MCF 10A (cell line): ENCODE results near the gene ZNF841. TPM values are rescaled to one million over a fixed set of nuclear protein-coding genes. Genes with fewer than 3 reads are reported as not detected.
"Not testable (repeated sequence)": the region's sequence is repeated elsewhere in the genome, so short reads cannot be mapped to it uniquely, and the experiment has no call there.

Source experiments
- BruUV-seq: library from RNA; stranded (reverse); fragments of 400-500 nt; replicated peaks from 2 replicates; lab custom pipeline; 2021; lab: Mats Ljungman, UMichigan
- CTCF ChIA-PET: fragments of 300-600 bp; sonication (Branson Sonifier 250); formaldehyde crosslinking; extraction: SDS; loops from one replicate; lab custom pipeline; 2021; ENCODE audit warnings: antibody characterized with exemption, inconsistent platforms; lab: Yijun Ruan, JAX
- POLR2A ChIA-PET: fragments of 300-600, 350-650 bp; sonication (Branson Sonifier 250); formaldehyde crosslinking; extraction: SDS; loops from one replicate; lab custom pipeline; 2020; ENCODE audit warnings: antibody characterized with exemption, inconsistent platforms; lab: Yijun Ruan, JAX
- DNase-seq: peaks from one replicate; pipeline ENCODE4 v3.0.0-alpha.2; 2018; ENCODE audit not compliant: unreplicated experiment
- H3K27ac Mint-ChIP-seq: one replicate; pipeline ENCODE4 v1.8.0; 2022; ENCODE audit warnings: mild to moderate bottlenecking, low read depth, mixed read lengths; ENCODE audit not compliant: unreplicated experiment
- H3K27me3 Mint-ChIP-seq: one replicate; pipeline ENCODE4 v1.8.0; 2022; ENCODE audit warnings: mixed read lengths; ENCODE audit not compliant: insufficient read depth, unreplicated experiment
- H3K36me3 Mint-ChIP-seq: one replicate; pipeline ENCODE4 v1.8.0; 2022; ENCODE audit warnings: mild to moderate bottlenecking, moderate library complexity, mixed read lengths; ENCODE audit not compliant: insufficient read depth, unreplicated experiment
- H3K4me1 Mint-ChIP-seq: one replicate; pipeline ENCODE4 v1.8.0; 2022; ENCODE audit warnings: mixed read lengths; ENCODE audit not compliant: insufficient read depth, unreplicated experiment
- H3K4me3 Mint-ChIP-seq: one replicate; pipeline ENCODE4 v1.8.0; 2022; ENCODE audit warnings: mild to moderate bottlenecking, moderate library complexity, mixed read lengths; ENCODE audit not compliant: unreplicated experiment
- H3K9me3 Mint-ChIP-seq: one replicate; pipeline ENCODE4 v1.8.0; 2022; ENCODE audit warnings: mixed read lengths; ENCODE audit not compliant: unreplicated experiment
- CTCF ChIP-seq: fragments of 200-600 bp; IDR thresholded peaks from one replicate; pipeline ENCODE4 v1.8.0; 2022; ENCODE audit warnings: antibody characterized with exemption, mild to moderate bottlenecking; ENCODE audit not compliant: unreplicated experiment
- intact Hi-C: fragments of 100-400 bp; cut with micrococcal nuclease; formaldehyde crosslinking; loops from 2 replicates; pipeline ENCODE4 v1.14.1; 2022
- total RNA-seq: library from RNA; stranded (reverse); gene quantifications from 2 replicates; pipeline ENCODE4 v1.2.3, GENCODE V29; 2022

ZNF841 gene
- total RNA-seq, 1 experiment from 2014 or later, result 40.9 TPM

GRCh38 chr19:52099497-52100138 is 4.1 kb upstream of the ZNF841 start:
- no peak overlapping the region for H3K4me3 Mint-ChIP-seq
- ChIA-PET POLR2A (interaction anchor here (1.0 kb wide), 2 partner anchors 10 to 41 kb away, joined by 3 read pairs; no protein-coding TSS in a partner anchor), CTCF (interaction anchor here (0.5 kb wide), 1 partner anchor 85 kb away, joined by 3 read pairs; no protein-coding TSS in a partner anchor)
- no peak for TF ChIP-seq CTCF
- intact Hi-C loops, result no loop called here
- no peak overlapping the region for H3K27ac Mint-ChIP-seq
- H3K27me3 Mint-ChIP-seq, result no peaks in the 10 kb centered on the region
- peaks cover 9% of the 10 kb centered on the region for H3K4me1 Mint-ChIP-seq
- H3K9me3 Mint-ChIP-seq, result peaks cover 8% of the 10 kb centered on the region
- no peaks in the 10 kb centered on the region for H3K36me3 Mint-ChIP-seq
- DNase-seq, result no peak
- no TSS peak for BruUV-seq

- H3K4me3 Mint-ChIP-seq, H3K9me3 Mint-ChIP-seq, H3K27ac Mint-ChIP-seq, DNase-seq, CTCF ChIA-PET, intact Hi-C loops, H3K27me3 Mint-ChIP-seq, BruUV-seq: not testable (repeated sequence)
- Mint-ChIP-seq H3K36me3 (peaks cover 20% of the 10 kb centered on the region), H3K4me1 (peaks cover 25% of the 10 kb centered on the region)
- POLR2A ChIA-PET, result interaction anchor here (0.7 to 4.3 kb wide), 5 partner anchors 9 to 87 kb away, joined by 3 to 26 read pairs (median 4); partner anchors contain the start of genes ZNF432 and ZNF616
These were observed 851 bp upstream of the ZNF841 start for GRCh38 chr19:52096416-52096815.

- no TSS peak for BruUV-seq
- intact Hi-C loops, result loop anchor here (2.0 kb wide), 1 partner anchor 46 kb away; the partner anchor contains the start of gene ZNF432
- H3K4me3 Mint-ChIP-seq, result peak overlapping the region; percentile 92
- peaks cover 22% of the 10 kb centered on the region for H3K9me3 Mint-ChIP-seq
- H3K27me3 Mint-ChIP-seq, result no peaks in the 10 kb centered on the region
- POLR2A ChIA-PET, result interaction anchor here (0.8 to 4.3 kb wide), 11 partner anchors 9 to 171 kb away, joined by 3 to 26 read pairs (median 5); partner anchors contain the start of genes PPP2R1A, ZNF432, ZNF614 and ZNF616
- H3K4me1 Mint-ChIP-seq, result peaks cover 25% of the 10 kb centered on the region
- CTCF ChIA-PET, result no interaction called here
- H3K27ac Mint-ChIP-seq, result peak overlapping the region; percentile 93
- H3K36me3 Mint-ChIP-seq, result peaks cover 37% of the 10 kb centered on the region
- peak; percentile 8 for DNase-seq
- TF ChIP-seq CTCF, result no peak
These were observed 937 bp downstream of the ZNF841 start for GRCh38 chr19:52094526-52095130.

GRCh38 chr19:52086481-52086880 is 9.1 kb downstream of the ZNF841 start:
- Mint-ChIP-seq H3K36me3 (peaks cover 100% of the 10 kb centered on the region), H3K27ac (peak overlapping the region; percentile 3), H3K4me3 (no peak overlapping the region), H3K27me3 (no peaks in the 10 kb centered on the region), H3K4me1 (peaks cover 8% of the 10 kb centered on the region), H3K9me3 (peaks cover 43% of the 10 kb centered on the region)
- ChIA-PET CTCF (interaction anchor here (0.6 kb wide), 1 partner anchor 665 kb away, joined by 6 read pairs; no protein-coding TSS in a partner anchor), POLR2A (interaction anchor here (0.7 to 2.1 kb wide), 3 partner anchors 8 to 103 kb away, joined by 3 to 10 read pairs (median 3); partner anchors contain the start of genes PPP2R1A and ZNF841)
- TF ChIP-seq CTCF, result no peak
- intact Hi-C loops, result no loop called here
- BruUV-seq, result no TSS peak
- peak; percentile 47 for DNase-seq
